Spleen (tissue), 11 donors: Measurements from ENCODE around the gene DUSP9. TPM values are rescaled to one million over a fixed set of nuclear protein-coding genes. Genes with fewer than 3 reads are reported as not detected.
A peak's percentile ranks its signal among the peaks of the same experiment; 100 is the strongest.

Experiments
- DNase-seq: peaks from one replicate; pipeline ENCODE4 v3.0.0-alpha.2; 2020
- H3K27ac ChIP-seq, 8 donors: fragments of 200-600 bp; sonication (generic) in 7 of 8; 1 replicate in 4 of 8; 2 replicates in 4 of 8; pipeline versions ENCODE4 v1.5.0 to v1.8.0; 2016 to 2021; ENCODE audit warnings: inconsistent platforms in 4 of 8, mild to moderate bottlenecking in 4 of 8, moderate library complexity in 1 of 8
- H3K27me3 ChIP-seq, 7 donors: fragments of 200-600 bp; sonication (generic) in 6 of 7; replicated peaks in 1 of 7; 1 replicate in 4 of 7; 2 replicates in 3 of 7; pipeline versions ENCODE4 v1.5.0 to v1.8.0; 2016 to 2021; ENCODE audit warnings: inconsistent platforms in 3 of 7, mild to moderate bottlenecking in 1 of 7
- H3K36me3 ChIP-seq, 6 donors: fragments of 200-600 bp; sonication (generic) in 5 of 6; 1 replicate in 4 of 6; 2 replicates in 2 of 6; pipeline versions ENCODE4 v1.5.0 to v1.8.0; 2016 to 2021; ENCODE audit warnings: inconsistent platforms in 2 of 6
- H3K4me1 ChIP-seq, 6 donors: fragments of 200-600 bp; sonication (generic) in 5 of 6; 1 replicate in 3 of 6; 2 replicates in 3 of 6; pipeline versions ENCODE4 v1.5.0 to v1.8.0; 2016 to 2021; ENCODE audit warnings: inconsistent platforms in 3 of 6
- H3K4me3 ChIP-seq, 8 donors: fragments of 200-600 bp; sonication (generic) in 7 of 8; 1 replicate in 4 of 8; 2 replicates in 4 of 8; pipeline versions ENCODE4 v1.5.0 to v1.8.0; 2016 to 2021; ENCODE audit warnings: inconsistent platforms in 4 of 8, mild to moderate bottlenecking in 4 of 8, moderate library complexity in 2 of 8
- H3K9me3 ChIP-seq, 8 donors: fragments of 200-600 bp; sonication (generic) in 7 of 8; 1 replicate in 4 of 8; 2 replicates in 4 of 8; pipeline versions ENCODE4 v1.5.0 to v1.8.0; 2016 to 2021; ENCODE audit warnings: inconsistent platforms in 4 of 8
- CTCF ChIP-seq, 11 experiments: fragments of 200-600 bp in 7 of 11; fragments of 450-650 bp in 4 of 11; sonication (generic) in 4 of 11; IDR thresholded peaks in 8 of 11; conservative IDR thresholded peaks in 3 of 11; 1 replicate in 7 of 11; 2 replicates in 4 of 11; pipeline versions ENCODE4 v1.4.0 to v1.8.0; 2016 to 2021; ENCODE audit warnings: antibody characterized with exemption in 11 of 11, inconsistent platforms in 4 of 11, mild to moderate bottlenecking in 1 of 11
- POLR2A ChIP-seq, 3 donors: fragments of 450-650 bp; IDR thresholded peaks; one replicate each; pipeline ENCODE4 v1.5.1; 2017; ENCODE audit warnings: antibody characterized with exemption in 3 of 3, mild to moderate bottlenecking in 1 of 3
- POLR2AphosphoS5 ChIP-seq, 3 donors: sonication (generic); formaldehyde crosslinking; IDR thresholded peaks; one replicate each; pipeline ENCODE4 v1.5.1; 2017; ENCODE audit warnings: antibody characterized with exemption in 3 of 3
- WGBS, 5 donors: extraction: QIAGEN DNeasy Blood & Tissue Kit in 3 of 5; methylation state at CpG; one replicate each; pipeline versions ENCODE4 v1.1.5 to v1.1.7; 2013 to 2018; 5-methylcytosine and 5-hydroxymethylcytosine counted together
- intact Hi-C: fragments of 100-400 bp; cut with DNase I; formaldehyde crosslinking; loops from one replicate; pipeline ENCODE4 v1.15.0; 2023; ENCODE audit warnings: low total_unique reads
- polyA plus RNA-seq, 3 donors: library from polyadenylated mRNA; stranded (reverse); fragments of 200-250 nt; gene quantifications; one replicate each; pipeline ENCODE4 v1.2.1, GENCODE V29; 2013
- total RNA-seq, 7 donors: library from RNA; depleted of rRNA in 3 of 7; stranded (reverse); fragments of >200 nt in 3 of 7; fragmentation: NEBNext Ultra II Directional in 4 of 7; extraction: Animal tissue kit (Norgen Biotek cat#: 25700) in 4 of 7; gene quantifications; one replicate each; pipeline versions ENCODE4 v1.1.0 to v1.2.1, GENCODE V29; 2016 to 2021
- donor health status: healthy with polysubstance abuse.
- donor health status: DM: no; HTN: no; CAD: no; lungs with moderate emphysema.
- donor health status: DM: no; HTN: no; CAD: no.
- donor health status: Bipolar disorder and iron deficiency.
- donor health status: healthy.
- donor health status: DM: no; HTN: no; CAD: no.
- donor health status: DM: yes; HTN: yes; CAD: no.

Gene DUSP9
- total and polyA plus RNA-seq, 10 donors, result 0.09 to 0.17 TPM; not detected in 8

DNA sequence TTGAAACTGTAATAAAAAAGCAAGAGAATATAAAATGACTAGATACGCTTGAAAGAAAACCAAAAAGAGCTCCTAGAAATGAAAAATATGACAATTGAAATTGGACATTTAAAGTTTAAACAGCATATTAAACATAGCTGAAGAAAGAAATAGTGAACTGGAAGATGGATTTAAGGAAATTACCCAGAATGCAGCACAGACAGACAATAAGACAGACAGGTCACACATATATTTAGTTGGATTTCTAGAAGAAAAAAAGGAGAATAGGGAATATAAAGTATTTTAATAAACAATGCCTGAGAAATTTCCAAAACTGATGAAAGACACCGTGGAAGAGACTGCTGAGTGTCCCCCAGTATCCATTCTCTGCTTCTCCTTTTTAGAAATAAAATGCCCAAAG is 6.6 kb downstream of the DUSP9 start:
- Histone ChIP-seq H3K4me3 (no peak overlapping the region), H3K36me3 (no peaks in the 10 kb centered on the region), H3K27me3 (peaks cover 0 to 24% (median 8%) of the 10 kb centered on the region in 7 donors), H3K9me3 (peaks cover 0 to 15% (median 0%) of the 10 kb centered on the region in 8 donors), H3K27ac (no peak overlapping the region), H3K4me1 (no peaks in the 10 kb centered on the region)
- DNase-seq, result no peak
- 75 to 100% (median 91%) methylated on average over 2 of the region's 2 CpGs for WGBS, 5 donors
- intact Hi-C loops, result no loop called here
- no peak for TF ChIP-seq POLR2A (IDR thresholded peaks at IDR 0.05)
- no peak for TF ChIP-seq POLR2AphosphoS5 (IDR thresholded peaks at IDR 0.05)
- TF ChIP-seq CTCF (IDR thresholded peaks at IDR 0.05 in 8 of 11, conservative IDR thresholded peaks at IDR 0.05 in 3 of 11), result no peak

GRCh38 chrX:153657161-153657560 is 10.2 kb downstream of the DUSP9 start:
- DNase-seq, result no peak
- intact Hi-C loops, result no loop called here
- Histone ChIP-seq H3K4me3 (no peak overlapping the region), H3K9me3 (peaks cover 0 to 16% (median 0%) of the 10 kb centered on the region in 8 donors), H3K36me3 (no peaks in the 10 kb centered on the region), H3K27ac (no peak overlapping the region), H3K4me1 (peaks cover 0 to 3% (median 1%) of the 10 kb centered on the region in 6 donors), H3K27me3 (peaks cover 0 to 16% (median 3%) of the 10 kb centered on the region in 7 donors)
- 81 to 92% (median 84%) methylated on average over 9 of the region's 9 CpGs for WGBS, 5 donors
- TF ChIP-seq CTCF (IDR thresholded peaks at IDR 0.05 in 8 of 11, conservative IDR thresholded peaks at IDR 0.05 in 3 of 11), result no peak
- TF ChIP-seq POLR2AphosphoS5 (IDR thresholded peaks at IDR 0.05), result no peak
- no peak for TF ChIP-seq POLR2A (IDR thresholded peaks at IDR 0.05)

DNA sequence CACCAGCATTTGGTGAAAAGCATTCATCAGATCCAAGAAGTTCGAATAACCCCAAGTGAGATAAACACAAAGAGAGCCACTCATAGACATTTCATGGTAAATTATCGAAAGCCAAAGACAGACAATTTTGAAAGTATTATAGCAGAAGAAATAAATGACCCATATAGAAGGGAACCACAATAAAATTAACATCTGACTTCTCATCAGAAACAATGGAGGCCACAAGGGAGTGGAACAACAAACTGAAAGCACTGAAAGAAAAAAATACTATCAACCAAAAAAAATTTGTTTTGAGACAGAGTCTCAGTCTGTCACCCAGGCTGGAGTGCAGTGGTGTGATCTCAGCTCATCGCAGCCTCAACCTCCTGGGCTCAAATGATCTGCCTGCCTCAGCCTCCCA is 12.3 kb downstream of the DUSP9 start:
- DNase-seq, result no peak
- H3K36me3 ChIP-seq, result no peaks in the 10 kb centered on the region
- H3K9me3 ChIP-seq, result peaks cover 0 to 9% (median 0%) of the 10 kb centered on the region in 8 donors
- TF ChIP-seq POLR2A (IDR thresholded peaks at IDR 0.05), result no peak
- TF ChIP-seq POLR2AphosphoS5 (IDR thresholded peaks at IDR 0.05), result no peak
- TF ChIP-seq CTCF (IDR thresholded peaks at IDR 0.05 in 8 of 11, conservative IDR thresholded peaks at IDR 0.05 in 3 of 11), result no peak
- H3K27me3 ChIP-seq, result peaks cover 0 to 31% (median 7%) of the 10 kb centered on the region in 7 donors
- intact Hi-C loops, result no loop called here
- H3K4me1 ChIP-seq, result peaks cover 0 to 7% (median 2%) of the 10 kb centered on the region in 6 donors
- H3K4me3 ChIP-seq, result no peak overlapping the region
- H3K27ac ChIP-seq, result no peak overlapping the region
- WGBS, 5 donors, result 84 to 95% (median 92%) methylated on average over 3 of the region's 3 CpGs

DNA sequence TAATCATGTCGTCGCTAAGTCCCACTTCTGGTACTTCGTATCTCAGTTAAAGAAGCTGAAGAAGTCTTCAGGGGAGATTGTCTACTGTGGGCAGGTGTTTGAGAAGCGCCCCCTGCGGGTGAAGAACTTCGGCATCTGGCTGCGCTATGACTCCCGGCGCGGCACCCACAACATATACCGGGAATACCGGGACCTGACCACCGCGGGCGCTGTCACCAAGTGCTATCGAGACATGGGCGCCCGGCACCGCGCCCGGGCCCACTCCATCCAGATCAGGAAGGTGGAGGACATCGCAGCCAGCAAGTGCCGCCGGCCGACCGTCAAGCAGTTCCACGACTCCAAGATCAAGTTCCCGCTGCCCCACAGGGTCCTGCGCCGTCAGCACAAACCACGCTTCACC is 15.3 kb downstream of the DUSP9 start:
- H3K27ac ChIP-seq, result no peak overlapping the region
- H3K4me1 ChIP-seq, result peaks cover 0 to 7% (median 2%) of the 10 kb centered on the region in 6 donors
- H3K9me3 ChIP-seq, result peaks cover 0 to 7% (median 0%) of the 10 kb centered on the region in 8 donors
- TF ChIP-seq POLR2AphosphoS5 (IDR thresholded peaks at IDR 0.05) (no peak), CTCF (IDR thresholded peaks at IDR 0.05 in 8 of 11, conservative IDR thresholded peaks at IDR 0.05 in 3 of 11) (peak in 8 of 11 experiments; percentile 33 to 69 (median 57)), POLR2A (IDR thresholded peaks at IDR 0.05) (no peak)
- H3K27me3 ChIP-seq, result peaks cover 0 to 31% (median 7%) of the 10 kb centered on the region in 7 donors
- intact Hi-C loops, result loop anchor here (10.0 kb wide), 1 partner anchor 47 kb away; no protein-coding TSS in a partner anchor
- H3K4me3 ChIP-seq, result peak overlapping the region in 1 of 8 donors; percentile 55
- H3K36me3 ChIP-seq, result no peaks in the 10 kb centered on the region
- DNase-seq, result peak; percentile 83
- 2 to 27% (median 3%) methylated on average over 12 to 31 of the region's 31 CpGs for WGBS, 5 donors
